ENCODE results near the gene TRPM3.
"Not testable (repeated sequence)": the region's sequence is repeated elsewhere in the genome, so short reads cannot be mapped to it uniquely, and the experiment has no call there.

Gene TRPM3

DNA sequence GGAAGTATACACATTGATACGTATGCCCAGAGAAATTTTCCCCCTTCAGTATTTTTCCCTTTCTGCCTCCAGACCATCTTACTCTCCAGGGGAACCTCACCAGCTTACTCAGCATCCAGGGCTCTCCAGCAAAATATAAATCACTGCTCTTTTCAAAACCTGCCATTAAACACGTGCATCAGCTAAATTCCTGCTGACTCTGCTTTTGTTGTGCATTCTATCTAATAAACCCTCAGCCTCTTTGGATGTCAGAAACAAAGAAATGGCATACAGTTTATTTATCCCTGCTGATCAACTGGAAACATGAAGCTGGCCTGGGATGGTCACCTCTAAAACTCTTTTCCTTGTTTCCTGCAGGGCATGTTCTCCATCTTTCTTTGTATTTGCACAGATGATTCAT, 126.8 kb downstream of the TRPM3 start:
- DNase-seq: no peak

- no peak for DNase-seq
These were observed 132.9 kb downstream of the TRPM3 start for GRCh38 chr9:70988551-70988950.

GRCh38 chr9:70987986-70988385, 133.4 kb downstream of the TRPM3 start:
- no peak for DNase-seq

DNA sequence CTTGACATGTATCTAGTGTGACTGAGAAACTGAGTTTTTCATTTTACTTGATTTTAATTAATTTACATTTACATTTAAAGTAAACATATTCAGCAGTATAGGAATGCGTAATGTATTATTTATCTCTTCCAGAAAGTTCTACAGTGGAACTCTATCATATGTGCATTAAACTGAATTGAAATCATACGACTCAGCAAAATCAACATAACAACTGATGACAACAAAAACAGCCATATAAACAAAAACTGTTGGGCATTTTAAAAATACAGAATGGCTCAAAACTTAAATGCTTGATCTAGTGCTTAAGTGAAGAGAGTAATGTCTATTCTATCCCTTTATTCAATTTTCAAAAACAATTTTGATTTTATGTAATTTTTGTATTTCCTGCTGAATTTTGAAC, 134.4 kb downstream of the TRPM3 start:
- DNase-seq: no peak

GRCh38 chr9:70983723-70984295, 137.6 kb downstream of the TRPM3 start:
- DNase-seq: no peak

- DNase-seq: no peak
These were observed 140.1 kb downstream of the TRPM3 start for GRCh38 chr9:70981312-70981711.

- no peak for DNase-seq
These were observed 141.5 kb downstream of the TRPM3 start for GRCh38 chr9:70979966-70980365.

GRCh38 chr9:70978085-70978484, 143.3 kb downstream of the TRPM3 start:
- DNase-seq: no peak

DNA sequence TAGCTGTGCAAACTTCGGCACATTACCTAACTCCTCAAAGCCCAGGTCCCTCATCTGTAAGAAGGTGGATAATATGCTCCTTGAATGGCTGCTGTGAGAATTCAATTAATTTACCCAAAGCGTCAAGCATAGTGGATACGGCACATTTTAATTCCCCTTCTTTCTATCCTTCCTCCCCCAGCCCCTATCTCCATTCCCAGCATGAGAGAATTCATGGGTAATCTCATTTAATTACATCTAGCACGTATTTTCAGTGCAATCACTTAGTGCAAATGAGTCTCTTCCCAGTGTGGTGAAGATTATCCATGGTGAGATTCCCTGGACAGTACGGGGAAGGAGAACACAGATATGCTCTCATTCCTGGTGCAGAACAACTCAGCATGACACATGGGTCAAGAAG, 145.6 kb downstream of the TRPM3 start:
- no peak for DNase-seq

DNA sequence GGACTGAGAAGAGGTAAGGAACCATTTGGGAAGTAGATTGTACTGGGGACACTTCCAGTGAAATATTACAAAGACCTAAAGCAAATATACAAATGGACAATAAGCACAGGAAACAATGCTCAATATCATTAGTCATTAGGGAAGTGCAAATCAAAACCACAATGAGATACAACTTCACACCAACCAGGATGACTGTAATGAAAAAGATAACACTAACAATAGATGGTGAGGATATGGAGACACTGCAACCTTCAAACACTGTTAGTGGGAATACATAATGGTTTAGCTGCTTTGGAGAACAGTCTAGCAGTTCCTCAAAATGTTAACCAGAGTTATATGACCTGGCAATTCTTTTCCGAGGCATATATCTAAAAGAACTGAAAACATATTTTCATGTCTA, 149.7 kb downstream of the TRPM3 start:
- DNase-seq: no peak

DNA sequence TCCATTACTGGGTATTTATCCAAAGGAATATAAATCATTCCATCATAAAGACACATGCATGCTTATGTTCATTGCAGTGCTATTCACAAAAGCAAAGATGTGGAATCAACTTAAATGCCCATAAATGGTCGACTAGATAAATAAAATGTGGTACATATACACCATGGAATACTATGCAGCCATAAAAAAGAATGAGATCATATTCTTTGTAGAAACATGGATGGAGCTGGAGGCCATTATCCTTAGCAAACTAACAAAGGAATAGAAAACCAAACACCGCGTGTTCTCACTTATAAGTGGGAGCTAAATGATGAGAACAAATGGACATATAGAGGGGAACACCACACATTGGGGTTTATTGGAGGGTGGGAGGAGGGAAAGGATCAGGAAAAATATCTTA, 155.0 kb downstream of the TRPM3 start:
- DNase-seq: not testable (repeated sequence)

DNA sequence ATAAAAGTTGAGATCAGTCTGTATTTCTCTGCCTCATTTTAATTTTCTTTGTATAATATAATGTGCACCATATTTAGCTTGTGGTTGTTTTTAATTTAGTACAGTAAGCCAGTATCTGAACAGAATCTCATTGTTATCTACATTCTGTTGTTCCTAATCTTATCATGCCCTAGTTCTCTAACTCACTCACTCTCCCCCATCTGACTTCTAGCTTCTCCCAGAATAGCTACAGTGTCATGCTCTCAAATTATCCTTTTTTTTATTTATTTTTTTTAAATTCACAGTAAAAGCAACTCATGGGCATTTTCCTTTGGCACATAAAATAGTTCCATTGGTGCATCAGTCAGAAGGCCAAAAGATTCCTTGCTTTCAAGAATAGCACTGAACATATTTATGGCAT, 156.6 kb downstream of the TRPM3 start:
- no peak for DNase-seq

DNA sequence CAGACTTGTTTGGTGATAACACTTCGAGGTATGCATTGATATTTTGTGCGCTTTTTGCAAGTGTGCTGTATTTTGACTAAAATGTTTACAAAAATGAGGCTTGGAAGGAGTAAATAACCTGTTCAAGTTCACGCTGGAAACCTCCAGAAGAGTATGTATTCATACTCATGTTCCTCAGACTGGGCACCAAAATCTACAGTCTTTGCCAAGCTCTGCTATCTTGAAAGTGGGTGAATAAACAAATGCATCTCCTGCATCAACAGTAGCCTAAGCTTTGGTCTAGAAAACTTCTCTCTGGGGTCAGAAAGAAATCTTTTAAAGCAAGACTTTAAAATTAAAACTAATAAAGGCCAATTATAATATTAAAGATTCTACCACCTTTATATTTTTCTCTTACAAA, 157.9 kb downstream of the TRPM3 start:
- no peak for DNase-seq

- no peak for DNase-seq
These were observed 158.5 kb downstream of the TRPM3 start for GRCh38 chr9:70962761-70963440.

- no peak for DNase-seq
These were observed 162.1 kb downstream of the TRPM3 start for GRCh38 chr9:70959366-70959765.

DNA sequence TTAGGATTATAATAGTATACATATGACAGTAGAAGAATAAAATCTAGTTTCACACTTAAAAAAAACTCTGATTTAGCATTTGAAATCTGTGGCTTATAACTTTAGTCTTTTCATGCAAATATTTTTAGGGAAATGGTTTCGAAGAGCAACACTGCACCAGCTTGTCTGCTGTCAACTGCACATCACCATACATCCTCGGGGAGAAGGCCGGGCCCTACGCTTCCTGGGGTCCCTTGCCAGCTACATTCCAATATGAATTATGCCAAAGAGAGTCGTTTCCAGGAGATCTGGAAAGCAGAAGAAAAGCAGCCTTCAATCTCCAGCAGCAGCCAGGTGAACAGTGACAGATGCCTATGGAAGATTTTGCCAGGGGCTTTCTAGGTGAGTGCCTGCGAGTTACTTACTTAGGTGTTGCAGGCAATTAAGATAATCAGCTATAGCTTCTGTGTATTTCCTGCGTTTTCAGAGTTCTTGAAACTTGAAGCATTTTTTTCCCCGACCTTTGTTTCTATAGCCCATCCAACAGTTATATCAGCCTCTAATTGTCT, 166.8 kb downstream of the TRPM3 start:
- no peak for DNase-seq

DNA sequence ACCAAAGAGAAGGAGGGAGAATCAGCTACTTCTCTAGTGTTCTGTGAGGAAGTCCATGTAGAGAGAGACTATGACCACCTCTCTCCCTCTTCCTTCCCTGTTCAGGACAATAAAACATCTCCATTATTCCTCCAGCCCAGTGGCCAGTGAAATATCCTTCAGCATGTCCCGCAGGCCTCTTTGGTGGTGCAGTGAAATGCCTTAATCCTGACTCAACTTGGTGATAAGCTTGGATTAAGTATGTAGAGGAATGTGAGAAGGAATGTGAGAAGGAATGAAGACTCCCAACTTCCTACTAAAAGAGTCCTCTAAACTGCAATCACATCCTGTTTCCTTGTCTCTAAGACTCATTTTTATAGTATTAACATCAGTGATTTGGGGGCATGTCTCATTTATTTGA, 167.3 kb downstream of the TRPM3 start:
- no peak for DNase-seq

- DNase-seq: no peak
These were observed 169.4 kb downstream of the TRPM3 start for GRCh38 chr9:70951749-70952727.

- no peak for DNase-seq
These were observed 171.2 kb downstream of the TRPM3 start for GRCh38 chr9:70950270-70950669.

GRCh38 chr9:70949239-70949638, 172.2 kb downstream of the TRPM3 start:
- no peak for DNase-seq

- DNase-seq: no peak
These were observed 172.7 kb downstream of the TRPM3 start for GRCh38 chr9:70948744-70949143.

- DNase-seq: no peak
These were observed 173.9 kb downstream of the TRPM3 start for GRCh38 chr9:70947511-70947910.

DNA sequence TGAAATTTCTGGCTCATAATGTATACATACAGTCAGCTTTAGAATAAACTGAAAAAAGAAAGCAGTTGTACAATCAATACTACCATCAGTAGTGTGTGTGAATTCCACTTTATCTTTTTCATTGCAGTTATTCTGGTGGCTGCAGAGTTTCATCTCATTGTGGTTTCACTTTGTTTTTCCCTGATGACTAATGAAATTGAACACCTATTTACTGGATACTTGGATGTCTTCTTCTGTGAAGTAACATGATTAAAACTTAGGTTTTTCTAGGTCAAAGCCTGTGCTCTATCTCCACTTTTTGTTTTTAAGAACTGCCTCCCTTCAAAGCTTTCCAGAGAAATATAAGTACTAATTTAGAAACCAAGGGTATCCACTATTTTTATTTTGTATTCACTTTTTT, 174.3 kb downstream of the TRPM3 start:
- DNase-seq: no peak

DNA sequence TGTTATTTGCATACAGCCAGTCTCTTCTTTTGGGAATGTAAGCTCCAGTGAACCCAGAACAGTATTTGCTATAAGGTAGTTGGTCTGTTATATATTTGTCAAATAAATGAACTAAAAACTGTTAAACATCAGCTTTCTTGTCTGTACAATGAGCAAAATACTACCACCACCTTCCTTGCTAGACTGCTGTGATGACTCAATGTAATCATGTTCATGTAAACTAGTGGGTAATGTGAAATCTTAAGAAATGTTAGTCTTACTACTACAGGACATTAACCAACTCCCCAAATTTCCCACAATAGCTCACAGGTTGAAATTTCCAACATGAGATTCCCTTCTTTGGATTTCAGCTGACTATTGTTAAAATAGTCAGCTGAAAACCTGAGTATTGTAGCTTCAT, 176.1 kb downstream of the TRPM3 start:
- no peak for DNase-seq

Data from activated naive CD4-positive, alpha-beta T cell treated with Interleukin-2 at 50 U/mL for 16 hours (primary cell).